HG03039 (cell line): Measurements from ENCODE around the gene PM20D2.

Experiments
- ATAC-seq: cut with Tn5 transposase; IDR thresholded peaks from one replicate; pipeline ENCODE4 v1.9.1; 2021; ENCODE audit warnings: mild to moderate bottlenecking, moderate library complexity; ENCODE audit not compliant: unreplicated experiment

Gene PM20D2

DNA sequence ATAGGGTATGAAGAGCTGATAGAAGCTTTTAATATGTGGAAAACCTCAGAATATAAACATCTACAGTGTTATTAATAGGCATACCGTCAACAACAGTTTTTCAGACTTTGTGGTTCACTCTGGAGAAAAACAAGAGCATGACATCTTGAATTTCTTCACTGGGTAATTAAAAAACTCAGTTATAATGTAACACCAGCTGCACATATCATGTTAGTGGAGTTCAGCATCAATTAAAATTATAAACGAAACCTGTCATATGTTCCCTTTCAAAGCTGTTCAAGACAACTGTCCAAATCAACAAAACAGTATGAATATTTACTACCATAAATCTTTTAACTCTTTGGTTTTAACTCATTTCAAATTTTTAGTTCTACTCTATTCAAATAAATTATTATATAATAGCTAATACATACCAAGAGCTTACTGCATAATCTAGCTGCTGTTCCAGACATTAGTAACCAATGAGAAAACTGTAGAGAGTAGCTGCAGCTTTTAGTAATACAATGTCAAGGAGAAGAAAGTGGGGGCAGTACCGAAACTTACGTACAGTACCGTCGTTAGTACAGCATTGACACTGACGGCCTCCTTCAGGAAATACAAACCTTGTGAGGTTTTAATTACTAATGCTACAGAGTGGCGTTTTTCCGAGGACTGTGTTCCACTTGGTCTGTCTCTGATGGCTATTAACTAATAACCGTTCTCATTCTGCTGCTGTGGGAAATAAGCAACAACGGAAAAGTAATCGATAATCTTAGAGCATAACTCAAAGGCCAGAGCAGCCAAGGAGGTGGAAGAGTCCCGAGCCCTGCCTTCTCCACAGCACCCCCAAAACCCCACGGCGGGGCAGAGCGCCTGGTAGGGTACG lies 532 bp upstream of the PM20D2 start:
- ATAC-seq: peak; percentile 54

DNA sequence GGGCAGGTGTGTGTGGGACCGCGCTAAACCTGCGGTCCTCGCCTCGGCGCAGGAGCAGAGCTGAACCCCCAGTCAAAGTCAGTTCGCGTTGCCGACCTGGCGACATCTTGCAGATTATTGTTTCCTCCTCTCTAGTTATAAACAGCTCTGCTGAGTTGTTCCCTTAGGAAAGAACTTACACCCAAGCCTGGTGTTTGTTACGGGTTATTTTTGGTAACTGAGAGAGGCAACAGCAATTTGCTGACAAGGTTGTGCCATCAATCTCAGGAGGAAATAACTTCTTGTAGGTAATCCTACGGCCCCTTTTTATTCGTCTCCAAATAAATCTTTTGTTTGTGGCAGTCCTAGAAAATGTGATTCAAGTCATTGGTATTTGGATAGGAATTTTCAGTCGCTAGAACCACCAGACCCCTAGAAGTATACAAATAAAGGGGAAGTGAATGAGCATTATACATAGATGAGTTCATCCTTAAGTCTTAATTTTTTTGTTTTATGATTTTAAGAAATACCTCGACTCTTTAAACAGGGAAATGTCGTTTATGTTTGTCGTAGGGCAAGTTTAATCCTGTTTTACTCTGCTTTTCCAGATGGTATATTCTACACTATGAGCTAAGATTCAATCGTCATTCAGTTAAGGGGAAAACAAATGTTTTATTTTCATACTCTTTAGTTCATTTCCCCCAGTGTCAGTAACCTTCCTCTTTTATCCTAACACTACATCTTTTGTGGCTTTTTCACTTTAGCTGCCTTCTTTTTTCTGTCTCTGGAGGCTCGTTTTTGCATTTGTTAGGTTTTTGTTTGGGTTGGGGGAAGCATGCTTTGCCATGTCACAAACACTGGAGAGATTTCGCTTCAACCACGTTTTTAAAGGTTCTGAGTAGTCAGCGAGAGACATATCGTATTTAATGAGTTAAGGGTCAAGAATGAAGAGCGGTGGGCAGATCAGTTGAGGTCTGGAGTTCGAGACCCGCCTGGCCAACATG lies 1.2 kb downstream of the PM20D2 start:
- ATAC-seq: peak; percentile 14

DNA sequence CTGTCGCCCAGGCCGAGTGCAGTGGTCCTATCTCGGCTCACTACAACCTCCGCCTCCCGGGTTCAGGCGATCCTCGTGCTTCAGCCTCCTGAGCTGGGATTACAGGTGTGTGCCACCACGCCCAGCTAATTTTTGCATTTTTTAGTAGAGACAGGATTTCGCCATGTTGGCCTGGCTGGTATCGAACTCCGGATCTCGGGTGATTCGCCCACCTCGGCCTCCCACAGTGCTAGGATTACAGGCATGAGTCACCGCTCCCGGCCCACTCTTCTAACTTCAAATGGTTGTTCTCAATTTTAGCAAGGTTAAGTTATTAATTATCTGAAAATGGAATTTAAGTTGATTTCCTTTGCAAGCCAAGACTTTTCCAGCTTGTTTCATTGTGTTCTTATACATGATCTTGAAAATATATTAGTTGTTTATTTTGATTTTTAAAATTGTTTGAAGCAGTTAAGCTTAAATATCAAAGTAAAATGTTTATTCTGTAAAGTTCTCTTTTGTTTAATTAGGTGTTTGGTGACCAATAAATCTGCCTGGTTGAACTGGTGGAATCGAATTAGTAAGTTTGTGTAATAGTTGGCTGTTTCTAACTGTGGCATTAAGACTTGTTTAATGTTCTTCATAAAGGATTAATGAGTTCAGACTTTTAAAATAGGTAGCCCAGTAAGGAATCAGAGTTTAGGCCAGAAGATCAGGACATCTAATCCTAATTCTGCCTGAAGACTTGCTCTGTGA lies 2.3 kb downstream of the PM20D2 start:
- ATAC-seq: no peak

DNA sequence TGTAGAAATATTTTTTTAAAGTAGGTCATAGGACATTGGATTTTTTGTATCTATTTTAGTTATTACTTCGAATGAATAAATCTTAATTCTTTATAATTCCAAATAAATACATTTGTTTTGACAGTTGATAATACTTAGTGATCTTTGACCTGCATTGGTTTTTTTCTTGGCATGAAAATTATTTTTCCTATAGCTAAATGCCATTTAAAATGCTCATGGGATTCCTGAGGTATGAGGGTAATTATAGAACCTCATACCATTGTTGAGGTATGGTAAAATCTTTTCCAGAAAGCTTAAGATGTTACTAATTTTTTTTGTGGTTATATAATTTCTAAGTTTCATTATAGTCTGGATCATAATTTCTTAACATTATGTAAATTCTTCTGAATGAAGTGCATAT lies 8.3 kb downstream of the PM20D2 start:
- no peak for ATAC-seq

DNA sequence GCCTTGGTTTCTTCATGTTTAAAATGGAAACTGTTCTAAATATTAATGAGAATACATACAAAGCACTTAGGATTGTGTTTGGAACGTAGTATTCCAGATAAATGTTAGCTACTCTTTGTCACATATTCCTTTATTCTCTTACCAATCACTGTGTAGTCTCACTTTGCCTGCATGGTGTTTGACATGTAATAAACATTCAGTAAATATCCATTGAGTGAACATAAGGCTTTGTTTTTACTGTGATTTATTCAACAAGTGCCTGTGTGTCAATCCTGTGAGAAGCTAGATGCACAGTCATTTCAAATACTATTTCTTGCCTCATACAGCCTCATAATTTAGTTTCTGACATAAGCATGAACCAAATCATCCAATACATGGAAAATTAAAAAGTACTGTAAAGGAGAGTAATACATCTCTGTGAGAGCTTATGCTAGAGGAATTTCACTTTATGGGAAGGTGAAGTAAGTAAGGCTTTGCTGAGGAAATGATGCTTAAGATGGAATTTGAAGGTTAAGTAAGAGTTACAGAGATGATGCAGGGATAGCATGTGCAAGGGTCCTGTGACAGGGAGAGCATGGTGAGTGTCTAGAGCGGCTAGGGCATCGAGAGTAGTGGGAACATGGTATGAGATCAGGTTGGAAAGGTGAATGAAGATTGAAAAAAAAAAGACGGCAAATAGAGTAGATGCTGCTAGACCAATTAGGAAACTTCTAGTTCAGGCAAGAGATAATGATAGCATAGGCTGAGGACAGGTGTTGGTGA lies 14.7 kb downstream of the PM20D2 start:
- no peak for ATAC-seq

DNA sequence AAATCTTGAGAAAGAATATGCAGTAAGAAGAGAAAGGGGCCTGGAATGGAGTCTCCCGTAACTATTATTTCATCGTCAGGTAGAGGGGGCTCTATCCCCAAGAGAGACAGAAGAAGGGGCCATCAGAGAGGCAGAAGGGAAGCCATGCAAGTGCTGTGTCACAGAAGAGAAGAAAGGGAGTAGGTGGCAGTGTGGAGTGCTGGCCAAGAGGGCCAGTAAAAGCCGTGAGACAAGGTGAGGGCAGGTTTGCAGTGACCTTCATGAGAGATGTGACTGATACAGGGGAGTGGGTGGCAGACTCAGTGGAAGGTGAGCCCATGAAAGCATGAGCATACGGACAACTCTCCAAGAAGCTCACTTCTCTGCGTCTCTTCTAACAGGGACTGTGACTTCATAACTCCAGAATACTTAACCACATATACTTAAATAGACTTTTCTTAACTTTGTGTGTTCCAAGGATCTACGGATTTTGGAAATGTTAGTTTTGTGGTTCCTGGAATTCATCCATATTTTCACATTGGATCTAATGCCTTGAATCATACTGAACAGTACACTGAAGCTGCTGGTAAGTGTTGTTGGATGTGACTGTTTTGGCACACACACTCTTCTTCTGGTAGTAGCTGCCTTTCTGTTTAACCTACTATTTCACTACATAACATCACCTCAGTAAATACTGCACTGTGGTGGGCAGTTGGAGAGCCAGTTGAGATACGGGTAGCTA lies 15.6 kb downstream of the PM20D2 start:
- no peak for ATAC-seq

DNA sequence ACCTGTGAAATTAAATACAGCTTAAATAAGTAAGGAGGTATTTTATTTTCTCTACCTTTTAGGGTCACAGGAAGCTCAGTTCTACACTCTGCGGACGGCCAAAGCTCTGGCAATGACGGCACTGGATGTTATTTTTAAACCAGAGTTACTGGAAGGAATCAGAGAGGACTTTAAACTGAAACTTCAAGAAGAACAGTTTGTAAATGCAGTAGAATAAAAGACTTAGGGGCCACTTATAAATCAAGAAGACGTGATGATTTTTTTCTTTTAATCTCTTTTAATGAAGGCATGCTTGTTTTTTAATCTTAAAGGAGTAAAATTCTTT lies 16.2 kb downstream of the PM20D2 start:
- ATAC-seq: no peak

DNA sequence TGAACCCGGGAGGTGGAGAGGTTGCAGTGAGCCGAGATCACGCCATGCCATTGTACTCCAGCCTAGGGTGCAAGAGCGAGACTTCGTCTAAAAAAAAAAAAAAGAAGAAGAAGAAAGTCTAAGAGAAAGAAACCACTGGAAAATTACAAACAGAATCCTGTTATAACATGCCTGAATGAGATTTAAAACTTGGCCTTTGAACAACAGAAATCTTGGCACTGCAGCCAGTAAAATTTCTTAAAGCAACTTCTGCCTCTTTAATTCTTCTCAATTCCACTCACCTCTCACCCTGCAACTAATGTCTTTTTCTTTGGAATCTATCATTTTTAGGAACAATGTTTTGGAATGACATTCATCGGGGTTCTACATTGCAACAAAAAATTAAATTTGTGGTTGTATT lies 26.3 kb downstream of the PM20D2 start:
- no peak for ATAC-seq

DNA sequence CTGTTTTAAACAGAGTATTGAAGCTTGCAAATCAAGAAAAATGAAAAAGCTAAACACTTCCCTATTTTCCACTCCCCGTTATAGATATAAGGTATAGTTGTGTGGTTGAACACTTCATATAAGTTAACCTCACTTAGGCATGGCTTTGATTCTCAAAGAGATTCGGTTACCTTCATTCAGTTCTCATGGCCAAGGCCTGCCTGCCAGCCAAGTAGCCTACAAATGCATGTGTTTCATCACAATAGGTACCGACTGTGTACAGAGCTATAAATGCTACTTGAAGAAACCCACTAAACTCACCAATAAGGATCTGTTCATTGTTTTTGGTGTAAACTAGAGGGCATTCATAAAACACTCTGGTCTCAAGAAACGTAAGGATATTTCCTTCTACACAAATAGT lies 27.8 kb downstream of the PM20D2 start:
- no peak for ATAC-seq

DNA sequence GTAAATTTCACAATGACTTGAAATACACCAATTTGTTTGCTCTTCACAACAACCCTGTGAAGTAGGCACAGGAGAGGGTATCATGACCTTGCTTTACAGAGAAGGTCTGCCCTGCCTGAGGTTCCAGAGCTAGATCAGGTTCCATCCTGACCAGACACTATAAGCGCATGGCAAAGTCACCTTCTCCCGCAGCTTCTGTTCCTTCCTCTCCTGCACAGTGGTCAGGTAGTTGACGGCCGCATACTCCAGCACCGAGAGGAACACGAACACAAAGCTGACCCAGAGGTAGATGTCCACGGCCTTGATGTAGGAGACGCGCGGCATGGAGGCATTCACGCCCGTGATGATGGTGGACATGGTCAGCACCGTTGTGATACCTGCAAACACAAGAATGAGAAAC lies 34.3 kb downstream of the PM20D2 start:
- no peak for ATAC-seq

DNA sequence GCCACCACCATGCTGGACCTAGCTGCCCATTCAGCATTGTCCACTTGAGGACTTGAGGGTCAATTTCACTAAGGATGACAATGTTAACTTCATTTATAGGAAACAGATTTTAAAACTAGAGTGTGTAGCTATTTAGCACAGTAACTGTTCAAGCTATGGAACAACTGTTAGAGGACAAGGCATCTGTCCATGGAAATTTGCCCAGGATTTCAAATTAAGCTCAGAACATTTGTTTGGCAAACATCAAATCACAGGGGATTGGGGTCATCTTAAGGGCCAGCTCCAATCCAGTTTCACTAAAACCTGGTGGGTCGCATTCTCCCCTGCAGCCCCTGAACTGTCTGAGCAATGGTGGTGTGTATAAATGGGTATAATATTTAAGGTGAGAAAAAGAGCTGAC lies 35.1 kb downstream of the PM20D2 start:
- ATAC-seq: no peak

DNA sequence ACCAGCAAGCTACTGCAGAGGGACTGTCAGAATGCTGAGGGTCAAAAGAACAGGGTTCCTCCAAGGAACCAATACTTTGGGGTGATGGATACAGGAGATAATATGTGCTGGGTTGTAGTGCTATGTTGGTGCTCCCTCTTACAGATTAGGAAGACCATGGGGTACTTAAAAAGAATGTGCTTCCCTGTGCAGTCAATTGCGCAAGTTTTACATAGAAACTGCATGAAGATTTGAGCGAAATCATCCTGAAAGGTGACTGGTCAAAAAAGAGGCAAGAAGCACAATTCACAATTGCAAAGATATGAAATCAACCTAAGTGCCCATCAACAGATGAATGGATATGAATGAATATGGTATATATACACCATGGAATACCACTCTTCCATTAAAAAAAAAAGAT lies 37.4 kb downstream of the PM20D2 start:
- ATAC-seq: no peak

DNA sequence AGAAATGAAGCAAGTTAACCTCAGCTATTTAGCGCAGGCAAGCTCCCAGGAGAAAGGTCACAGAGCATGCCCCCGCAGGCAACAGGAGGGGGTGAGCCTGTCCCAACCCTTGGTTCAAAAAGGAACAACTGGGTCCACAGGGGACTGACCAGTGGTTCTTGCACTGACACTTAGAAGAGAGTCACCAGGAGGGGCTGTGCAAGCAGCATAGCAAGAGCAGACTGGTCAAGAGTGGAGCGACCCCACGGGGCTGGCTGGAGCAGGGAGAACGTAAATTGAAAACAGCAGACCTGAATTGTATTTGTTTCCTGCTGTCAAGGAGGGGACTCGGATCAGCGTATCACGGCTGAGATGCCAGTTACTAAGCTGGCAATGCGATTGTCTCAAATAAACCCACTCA lies 38.5 kb downstream of the PM20D2 start:
- no peak for ATAC-seq

DNA sequence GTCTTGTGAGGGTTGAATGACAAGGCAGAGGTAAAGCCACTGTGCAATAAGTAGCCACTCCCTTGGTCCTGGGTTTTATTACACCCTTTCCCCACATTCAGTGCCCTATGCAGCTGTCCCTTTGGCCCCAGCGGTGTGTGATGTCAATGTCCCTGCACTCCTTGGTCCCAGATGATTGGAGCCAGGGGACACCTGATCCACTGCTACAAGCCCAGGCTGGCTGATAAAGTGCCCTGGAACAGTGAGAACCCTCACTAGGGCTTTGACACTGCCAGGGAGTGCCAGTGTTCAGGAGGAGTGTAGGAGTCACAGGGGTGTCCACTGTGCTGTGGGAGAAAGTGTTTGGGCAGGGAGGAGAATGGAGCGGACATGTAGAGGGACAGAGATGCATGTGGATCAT lies 40.9 kb downstream of the PM20D2 start:
- ATAC-seq: no peak

DNA sequence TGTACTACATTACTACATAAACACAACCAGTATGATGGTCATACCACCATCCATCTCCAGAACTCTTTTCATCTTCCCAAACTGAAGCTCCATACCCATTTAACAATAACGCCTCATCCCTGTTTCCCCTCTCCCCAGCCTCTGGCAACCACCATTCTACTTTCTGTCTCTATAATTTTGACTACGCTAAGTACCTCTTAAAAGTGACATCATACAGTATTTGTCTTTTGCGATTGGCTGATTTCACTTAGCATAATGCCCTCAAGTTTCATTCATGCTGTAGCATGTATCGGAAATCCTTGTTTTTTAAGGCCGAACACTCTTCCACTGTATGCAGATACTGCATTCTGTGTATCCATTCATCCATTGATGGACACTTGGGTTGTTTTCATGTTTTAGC lies 41.6 kb downstream of the PM20D2 start:
- ATAC-seq: no peak

DNA sequence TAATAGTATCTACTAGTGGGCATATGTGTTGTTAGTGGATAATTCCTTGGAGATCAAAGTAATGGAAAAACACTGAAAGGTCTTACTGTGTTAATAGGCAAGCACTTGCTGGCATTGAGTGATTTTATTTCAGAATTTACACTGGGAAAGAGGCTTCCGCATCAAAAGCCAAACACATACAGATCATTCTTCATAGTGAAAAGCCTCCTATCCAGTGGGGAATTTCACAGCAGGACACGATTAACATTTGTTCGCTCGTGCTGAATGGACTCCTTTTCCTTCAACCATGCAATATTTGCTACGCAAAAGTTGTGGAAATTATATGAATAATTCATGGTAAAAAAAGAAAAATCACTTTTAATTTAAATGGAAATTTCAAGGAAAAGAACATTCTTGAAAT lies 44.9 kb downstream of the PM20D2 start:
- ATAC-seq: no peak

DNA sequence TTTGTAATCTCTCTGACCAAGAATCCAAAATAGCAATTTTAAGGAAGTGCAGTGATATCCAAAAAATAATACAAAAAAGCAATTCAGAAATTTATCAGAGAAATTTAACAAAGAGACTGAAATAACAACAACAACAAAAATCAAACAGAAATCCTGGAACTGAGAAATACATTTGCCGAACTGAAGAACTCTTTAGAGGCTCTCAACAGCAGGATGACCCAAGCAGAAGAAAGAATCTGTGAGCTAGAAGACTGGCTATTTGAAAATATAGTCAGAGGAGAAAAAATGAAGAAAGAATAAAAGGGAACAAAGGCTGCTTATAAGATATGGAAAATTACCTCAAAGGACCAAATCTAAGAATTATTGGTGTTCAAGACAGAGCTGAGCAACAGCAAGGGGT lies 48.7 kb downstream of the PM20D2 start:
- no peak for ATAC-seq

DNA sequence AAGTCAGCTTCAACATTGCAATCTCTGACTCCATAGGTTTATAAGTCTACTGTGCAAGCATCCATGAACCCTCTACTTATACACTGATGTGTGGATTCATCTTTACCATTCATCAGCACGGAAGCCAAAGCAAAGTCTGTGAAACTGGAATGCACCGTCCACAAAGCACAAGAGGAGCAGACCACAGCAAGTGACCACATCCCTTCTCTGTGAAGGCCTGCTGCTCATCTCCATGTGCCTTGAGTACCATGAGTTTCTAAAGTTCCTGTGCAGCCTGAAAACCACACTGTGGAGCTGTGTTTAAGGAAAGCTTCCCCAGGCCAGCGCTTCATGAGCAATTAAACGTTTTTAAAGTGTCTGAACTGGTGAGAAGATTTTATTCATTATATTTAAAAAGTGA lies 51.3 kb downstream of the PM20D2 start:
- ATAC-seq: no peak

DNA sequence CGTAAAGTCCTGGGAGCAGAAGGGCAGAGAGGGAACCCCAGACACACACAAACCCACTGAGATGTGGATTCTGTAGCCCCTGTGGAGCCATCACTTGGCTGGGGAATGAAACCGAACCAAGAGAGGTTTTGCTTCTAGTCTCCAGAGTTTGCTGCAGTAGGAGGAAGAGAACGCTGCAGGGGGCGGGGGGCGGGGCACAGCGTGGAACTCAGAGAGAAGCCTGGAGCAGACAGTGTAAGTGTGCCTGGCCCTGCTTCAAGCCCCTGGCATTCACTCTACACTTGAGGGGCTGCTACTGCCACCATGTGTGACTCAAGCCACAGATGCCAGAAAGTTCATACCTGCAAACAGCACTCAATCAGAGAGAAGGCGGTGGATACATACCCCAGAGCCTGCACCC lies 52.4 kb downstream of the PM20D2 start:
- ATAC-seq: no peak

DNA sequence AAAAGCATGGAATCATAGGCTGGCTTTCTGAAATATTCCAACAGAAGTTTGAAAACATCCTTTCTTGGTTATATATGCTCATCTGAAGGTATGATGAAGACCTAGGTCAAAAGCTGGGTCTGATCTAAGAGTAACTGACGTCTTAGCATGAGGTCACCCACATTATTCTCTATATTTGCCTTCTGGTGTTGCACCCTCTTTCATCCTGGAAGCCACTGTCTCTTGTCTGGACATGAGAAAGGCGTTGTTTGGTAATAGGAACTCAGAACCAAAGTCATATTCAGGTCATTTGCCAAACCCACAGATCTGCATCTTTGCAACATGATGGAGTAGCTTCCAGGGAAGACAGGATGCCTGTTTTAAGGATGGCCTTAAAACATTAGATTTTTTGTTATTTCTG lies 53.7 kb downstream of the PM20D2 start:
- no peak for ATAC-seq
